ENCODE measurements around the gene CYB5B.

CYB5B gene

GRCh38 chr16:69453936-69454335 lies 29.5 kb downstream of the CYB5B start:
- H3K9me3 Mint-ChIP-seq, result no peaks in the 10 kb centered on the region
- no peak overlapping the region for H3K4me3 Mint-ChIP-seq
- no peak overlapping the region for H3K27ac Mint-ChIP-seq
- no peaks in the 10 kb centered on the region for H3K4me1 Mint-ChIP-seq
- H3K36me3 Mint-ChIP-seq, result peaks cover 45% of the 10 kb centered on the region
- ATAC-seq, result no peak
- H3K27me3 Mint-ChIP-seq, result no peaks in the 10 kb centered on the region

- Mint-ChIP-seq H3K27me3 (no peaks in the 10 kb centered on the region), H3K4me1 (peaks cover 33% of the 10 kb centered on the region), H3K9me3 (no peaks in the 10 kb centered on the region), H3K27ac (peak overlapping the region; percentile 48), H3K4me3 (no peak overlapping the region), H3K36me3 (peaks cover 20% of the 10 kb centered on the region)
- ATAC-seq, result no peak
Measured at GRCh38 chr16:69463876-69464275, 39.5 kb downstream of the CYB5B start.

- peak; percentile 29 for ATAC-seq
- Mint-ChIP-seq H3K27ac (peak overlapping the region; percentile 48), H3K36me3 (peaks cover 20% of the 10 kb centered on the region), H3K27me3 (no peaks in the 10 kb centered on the region), H3K9me3 (no peaks in the 10 kb centered on the region), H3K4me3 (no peak overlapping the region), H3K4me1 (peaks cover 44% of the 10 kb centered on the region)
Measured at GRCh38 chr16:69465083-69465721, 40.8 kb downstream of the CYB5B start.

GRCh38 chr16:69465881-69466280 lies 41.5 kb downstream of the CYB5B start:
- Mint-ChIP-seq H3K4me3 (no peak overlapping the region), H3K9me3 (no peaks in the 10 kb centered on the region), H3K4me1 (peaks cover 51% of the 10 kb centered on the region), H3K27ac (no peak overlapping the region), H3K27me3 (no peaks in the 10 kb centered on the region), H3K36me3 (peaks cover 16% of the 10 kb centered on the region)
- ATAC-seq, result no peak

- Mint-ChIP-seq H3K27me3 (no peaks in the 10 kb centered on the region), H3K4me3 (no peak overlapping the region), H3K36me3 (peaks cover 14% of the 10 kb centered on the region), H3K4me1 (peaks cover 54% of the 10 kb centered on the region), H3K9me3 (no peaks in the 10 kb centered on the region), H3K27ac (no peak overlapping the region)
- ATAC-seq, result no peak
Measured at GRCh38 chr16:69466547-69466946, 42.1 kb downstream of the CYB5B start.

GRCh38 chr16:69467080-69467479 lies 42.7 kb downstream of the CYB5B start:
- Mint-ChIP-seq H3K27ac (no peak overlapping the region), H3K36me3 (peaks cover 14% of the 10 kb centered on the region), H3K4me1 (peaks cover 54% of the 10 kb centered on the region), H3K27me3 (no peaks in the 10 kb centered on the region), H3K4me3 (no peak overlapping the region), H3K9me3 (no peaks in the 10 kb centered on the region)
- no peak for ATAC-seq

GRCh38 chr16:69467531-69468204 lies 43.2 kb downstream of the CYB5B start:
- no peaks in the 10 kb centered on the region for H3K9me3 Mint-ChIP-seq
- peaks cover 54% of the 10 kb centered on the region for H3K4me1 Mint-ChIP-seq
- ATAC-seq, result no peak
- H3K36me3 Mint-ChIP-seq, result peaks cover 9% of the 10 kb centered on the region
- H3K27me3 Mint-ChIP-seq, result no peaks in the 10 kb centered on the region
- no peak overlapping the region for H3K4me3 Mint-ChIP-seq
- H3K27ac Mint-ChIP-seq, result no peak overlapping the region

GRCh38 chr16:69469807-69470561 lies 45.6 kb downstream of the CYB5B start:
- Mint-ChIP-seq H3K4me3 (no peak overlapping the region), H3K9me3 (no peaks in the 10 kb centered on the region), H3K27ac (peak overlapping the region; percentile 69), H3K36me3 (peaks cover 12% of the 10 kb centered on the region), H3K4me1 (peaks cover 44% of the 10 kb centered on the region), H3K27me3 (no peaks in the 10 kb centered on the region)
- peak; percentile 92 for ATAC-seq

- H3K27ac Mint-ChIP-seq, result no peak overlapping the region
- no peak for ATAC-seq
- peak overlapping the region; percentile 15 for H3K4me3 Mint-ChIP-seq
- H3K36me3 Mint-ChIP-seq, result peaks cover 12% of the 10 kb centered on the region
- peaks cover 33% of the 10 kb centered on the region for H3K4me1 Mint-ChIP-seq
- H3K9me3 Mint-ChIP-seq, result no peaks in the 10 kb centered on the region
- no peaks in the 10 kb centered on the region for H3K27me3 Mint-ChIP-seq
Measured at GRCh38 chr16:69471121-69471520, 46.7 kb downstream of the CYB5B start.

GRCh38 chr16:69474408-69474807 lies 50.0 kb downstream of the CYB5B start:
- no peak overlapping the region for H3K4me3 Mint-ChIP-seq
- H3K9me3 Mint-ChIP-seq, result no peaks in the 10 kb centered on the region
- H3K4me1 Mint-ChIP-seq, result peaks cover 18% of the 10 kb centered on the region
- no peak for ATAC-seq
- H3K27me3 Mint-ChIP-seq, result no peaks in the 10 kb centered on the region
- peaks cover 5% of the 10 kb centered on the region for H3K36me3 Mint-ChIP-seq
- no peak overlapping the region for H3K27ac Mint-ChIP-seq

GRCh38 chr16:69476920-69477443 lies 52.6 kb downstream of the CYB5B start:
- no peak overlapping the region for H3K4me3 Mint-ChIP-seq
- H3K9me3 Mint-ChIP-seq, result no peaks in the 10 kb centered on the region
- no peaks in the 10 kb centered on the region for H3K27me3 Mint-ChIP-seq
- H3K36me3 Mint-ChIP-seq, result peaks cover 5% of the 10 kb centered on the region
- no peak for ATAC-seq
- H3K4me1 Mint-ChIP-seq, result peaks cover 12% of the 10 kb centered on the region
- no peak overlapping the region for H3K27ac Mint-ChIP-seq

- ATAC-seq, result no peak
- no peak overlapping the region for H3K4me3 Mint-ChIP-seq
- H3K36me3 Mint-ChIP-seq, result peaks cover 5% of the 10 kb centered on the region
- H3K27me3 Mint-ChIP-seq, result no peaks in the 10 kb centered on the region
- peaks cover 12% of the 10 kb centered on the region for H3K4me1 Mint-ChIP-seq
- H3K27ac Mint-ChIP-seq, result no peak overlapping the region
- no peaks in the 10 kb centered on the region for H3K9me3 Mint-ChIP-seq
Measured at GRCh38 chr16:69477546-69477945, 53.1 kb downstream of the CYB5B start.

GRCh38 chr16:69478685-69479084 lies 54.3 kb downstream of the CYB5B start:
- Mint-ChIP-seq H3K4me1 (peaks cover 12% of the 10 kb centered on the region), H3K27me3 (peaks cover 4% of the 10 kb centered on the region), H3K27ac (no peak overlapping the region), H3K36me3 (peaks cover 5% of the 10 kb centered on the region), H3K9me3 (no peaks in the 10 kb centered on the region), H3K4me3 (no peak overlapping the region)
- ATAC-seq, result no peak

- no peaks in the 10 kb centered on the region for H3K9me3 Mint-ChIP-seq
- no peak for ATAC-seq
- H3K27ac Mint-ChIP-seq, result no peak overlapping the region
- peaks cover 15% of the 10 kb centered on the region for H3K27me3 Mint-ChIP-seq
- H3K4me3 Mint-ChIP-seq, result no peak overlapping the region
- H3K4me1 Mint-ChIP-seq, result peaks cover 12% of the 10 kb centered on the region
- peaks cover 4% of the 10 kb centered on the region for H3K36me3 Mint-ChIP-seq
Measured at GRCh38 chr16:69479775-69480174, 55.4 kb downstream of the CYB5B start.

GRCh38 chr16:69481901-69482341 lies 57.5 kb downstream of the CYB5B start:
- peaks cover 4% of the 10 kb centered on the region for H3K36me3 Mint-ChIP-seq
- no peak for ATAC-seq

More at GRCh38 chr16:69481901-69482341, 57.5 kb downstream of the CYB5B start:
- Mint-ChIP-seq H3K4me3 (no peak overlapping the region), H3K9me3 (no peaks in the 10 kb centered on the region), H3K4me1 (peaks cover 12% of the 10 kb centered on the region), H3K27ac (no peak overlapping the region), H3K27me3 (peaks cover 15% of the 10 kb centered on the region)
